A673 (cell line): Measurements from ENCODE around the gene HOOK2.

Experiments used
- CTCF ChIP-seq: fragments of 300-800, 200-600 bp; sonication (generic); conservative IDR thresholded peaks from 2 replicates; pipeline ENCODE4 v1.5.1; 2017; ENCODE audit warnings: low read depth, mild to moderate bottlenecking, antibody characterized with exemption, low read length, moderate library complexity, mixed read lengths
- EZH2 ChIP-seq: fragments of 200-600 bp; sonication (generic); IDR thresholded peaks from 2 replicates; pipeline ENCODE4 v1.6.1; 2017; ENCODE audit warnings: borderline replicate concordance, low read depth, mild to moderate bottlenecking, mixed read lengths, antibody characterized with exemption, low read length; ENCODE audit not compliant: poor library complexity, severe bottlenecking

- peak; percentile 94 for TF ChIP-seq CTCF
- no peak for TF ChIP-seq EZH2
Measured at GRCh38 chr19:12796146-12797071, 21.1 kb upstream of the HOOK2 start.
